Measurements from ENCODE around the gene PRKG1. TPM values are rescaled to one million over a fixed set of nuclear protein-coding genes. Genes with fewer than 3 reads are reported as not detected.

PRKG1 gene
- total and polyA plus RNA-seq, 8 donors: 1.2 to 9.6 (median 2.9) TPM

DNA sequence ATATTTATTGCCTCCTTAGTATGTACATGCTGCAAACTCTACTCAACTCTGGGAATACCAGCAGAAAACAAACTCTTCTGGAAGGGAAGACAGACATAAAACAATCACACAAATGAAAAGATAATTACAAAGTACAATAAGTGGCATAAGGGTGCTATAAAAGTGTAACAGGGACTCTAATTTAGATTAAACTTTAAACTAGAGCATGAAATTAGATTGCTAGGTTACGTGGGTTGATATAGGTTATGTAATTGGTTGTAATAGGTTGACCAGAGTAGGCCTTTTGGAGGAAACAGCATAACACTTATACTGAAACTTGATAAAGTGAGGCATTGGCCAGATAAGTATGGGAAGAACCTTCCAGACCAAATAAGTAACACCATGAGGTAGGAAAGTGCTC, 1213.6 kb downstream of the PRKG1 start:
- DNase-seq (no peak), FAIRE-seq (peak; percentile 87)
- TF ChIP-seq CTCF (IDR thresholded peaks at IDR 0.05): no peak

DNA sequence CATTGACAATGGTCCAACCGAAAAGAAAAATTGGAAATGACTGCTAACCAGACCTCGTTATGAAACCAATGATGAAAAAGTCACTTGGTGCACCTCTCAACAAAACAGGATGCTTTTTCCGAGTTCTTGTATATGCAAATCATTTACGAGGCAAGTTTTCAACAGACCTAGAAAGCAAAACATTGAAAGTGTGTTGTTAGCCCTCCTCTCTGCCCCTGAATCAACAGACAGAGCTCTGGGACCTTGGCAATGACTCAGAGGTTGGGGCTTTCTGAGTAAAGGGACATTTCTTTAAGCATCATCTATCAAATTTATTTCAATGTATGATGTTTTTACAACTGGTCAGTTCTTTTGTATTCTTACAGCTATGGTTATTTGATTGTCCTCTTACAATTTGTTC, 1223.5 kb downstream of the PRKG1 start:
- intact Hi-C loops (cut with DNase I): no loop called here

More for the DNA sequence above, 1213.6 kb downstream of the PRKG1 start:
- Histone ChIP-seq H3K4me1 (no peaks in the 10 kb centered on the region), H3K36me3 (no peaks in the 10 kb centered on the region), H3K27ac (no peak overlapping the region), H3K4me3 (no peak overlapping the region), H3K9me3 (no peaks in the 10 kb centered on the region), H3K27me3 (no peaks in the 10 kb centered on the region)
- intact Hi-C loops (cut with DNase I): no loop called here
- no peak for ATAC-seq
- 84 to 86% methylated on average over 1 of the region's 1 CpG for WGBS, 2 donors

GRCh38 chr10:52300599-52301277, 1226.5 kb downstream of the PRKG1 start:
- no peak for TF ChIP-seq CTCF (IDR thresholded peaks at IDR 0.05)
- Histone ChIP-seq H3K27ac (no peak overlapping the region), H3K4me1 (no peaks in the 10 kb centered on the region), H3K9me3 (no peaks in the 10 kb centered on the region), H3K27me3 (no peaks in the 10 kb centered on the region), H3K4me3 (no peak overlapping the region), H3K36me3 (no peaks in the 10 kb centered on the region)
- DNase-seq (no peak), FAIRE-seq (no peak), ATAC-seq (no peak)
- 87 to 89% methylated on average over 4 of the region's 4 CpGs for WGBS, 2 donors
- intact Hi-C loops (cut with DNase I): no loop called here

More for the DNA sequence above, 1223.5 kb downstream of the PRKG1 start:
- Histone ChIP-seq H3K27me3 (no peaks in the 10 kb centered on the region), H3K9me3 (no peaks in the 10 kb centered on the region), H3K27ac (no peak overlapping the region), H3K36me3 (no peaks in the 10 kb centered on the region), H3K4me1 (no peaks in the 10 kb centered on the region), H3K4me3 (no peak overlapping the region)
- ATAC-seq (no peak), DNase-seq (no peak), FAIRE-seq (no peak)
- WGBS, 2 donors: 69 to 80% methylated on average over 4 of the region's 4 CpGs
- no peak for TF ChIP-seq CTCF (IDR thresholded peaks at IDR 0.05)

DNA sequence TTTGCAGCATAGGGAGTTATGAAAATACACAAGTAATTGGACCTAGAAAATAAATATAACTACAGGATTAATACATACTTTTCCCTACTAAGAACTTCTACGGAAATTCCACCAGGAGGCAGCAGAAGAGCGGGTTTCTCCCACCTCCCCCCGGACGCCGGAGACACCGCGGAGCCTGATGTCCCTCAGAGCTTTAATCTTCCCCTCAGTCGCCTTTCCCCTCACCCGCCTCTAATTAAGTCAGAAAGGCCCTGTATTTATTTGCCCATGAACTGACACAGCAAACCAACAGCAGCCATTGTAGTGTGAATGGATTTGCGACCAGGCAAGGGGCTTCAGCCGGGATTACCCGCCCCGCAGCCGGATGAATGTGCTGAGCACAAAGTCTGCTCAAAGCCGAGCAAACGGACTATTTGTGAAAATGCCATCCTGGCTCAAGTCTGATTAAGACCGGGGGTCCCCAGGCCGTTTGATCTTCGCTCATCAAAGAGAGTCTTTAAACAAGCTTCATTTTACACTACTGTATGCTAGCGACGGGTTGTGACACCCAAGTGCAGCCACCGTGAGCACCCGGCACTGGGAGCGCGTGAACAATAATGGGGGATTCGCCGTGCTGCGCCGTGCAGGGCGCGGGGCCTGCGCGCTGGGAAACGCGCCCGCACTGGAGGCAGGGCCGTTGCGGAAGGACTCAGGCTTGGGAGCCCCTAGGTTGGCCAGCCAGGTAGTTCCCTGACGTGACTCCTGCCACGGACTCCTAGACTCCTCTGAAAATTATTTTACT, 1234.2 kb downstream of the PRKG1 start:
- H3K27ac ChIP-seq: no peak overlapping the region
- H3K36me3 ChIP-seq: no peaks in the 10 kb centered on the region
- ATAC-seq (peak; percentile 77 to 98 (median 93)), FAIRE-seq (no peak), DNase-seq (peak; percentile 31 to 64 (median 44))
- H3K4me3 ChIP-seq: peak overlapping the region; percentile 4 to 58 (median 26)
- H3K4me1 ChIP-seq: no peaks in the 10 kb centered on the region
- H3K9me3 ChIP-seq: no peaks in the 10 kb centered on the region
- peak; percentile 19 to 53 (median 40) for TF ChIP-seq CTCF (IDR thresholded peaks at IDR 0.05)
- WGBS, 2 donors: 6 to 8% methylated on average over 40 of the region's 40 CpGs
- intact Hi-C loops (cut with DNase I): no loop called here
- peaks cover 0 to 21% (median 2%) of the 10 kb centered on the region in 4 donors for H3K27me3 ChIP-seq

DNA sequence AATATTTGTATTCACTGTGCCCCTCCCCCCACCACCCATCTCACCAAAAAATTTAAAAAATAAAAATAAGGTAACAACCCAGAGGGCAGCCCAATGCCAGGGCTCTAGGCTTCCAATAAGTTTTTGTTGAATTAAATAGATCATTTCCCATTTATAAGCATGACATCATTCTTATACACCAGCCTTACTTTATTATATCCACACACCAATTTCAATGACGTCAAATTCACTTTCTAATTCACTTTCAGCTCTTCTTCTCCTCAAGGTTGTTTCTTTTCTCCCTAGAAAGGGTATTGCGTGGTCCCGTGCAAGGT, 1238.6 kb downstream of the PRKG1 start:
- no peak for TF ChIP-seq CTCF (IDR thresholded peaks at IDR 0.05)
- H3K9me3 ChIP-seq: no peaks in the 10 kb centered on the region
- intact Hi-C loops (cut with DNase I): loop anchor here in 2 of 3 donors (5.0 to 10.0 kb wide), 2 partner anchors 172 to 174 kb away; no protein-coding TSS in a partner anchor
- no peak for ATAC-seq
- no peak overlapping the region for H3K27ac ChIP-seq
- no peak for FAIRE-seq
- WGBS, 2 donors: 4 to 6% methylated on average over 3 of the region's 3 CpGs
- H3K4me1 ChIP-seq: no peaks in the 10 kb centered on the region
- H3K4me3 ChIP-seq: peak overlapping the region in 2 of 4 donors; percentile 0 to 44
- DNase-seq: no peak
- peaks cover 0 to 24% (median 2%) of the 10 kb centered on the region in 4 donors for H3K27me3 ChIP-seq
- no peaks in the 10 kb centered on the region for H3K36me3 ChIP-seq
